ENCODE results near the gene LRRC4C. TPM values are rescaled to one million over a fixed set of nuclear protein-coding genes. Genes with fewer than 3 reads are reported as not detected.

LRRC4C gene
- total RNA-seq, 1 donor from 2014 or later = 2.1 TPM

GRCh38 chr11:40746282-40746681, 713.2 kb downstream of the LRRC4C start:
- Histone ChIP-seq H3K4me3 (ENCODE audit: low read length in 3 of 3) (no peak overlapping the region), H3K9ac (ENCODE audit: low read depth in 1 of 3, low read length in 3 of 3) (no peak overlapping the region), H3K27me3 (ENCODE audit: control insufficient read depth in 3 of 3, insufficient read depth in 3 of 3, low read length in 3 of 3) (no peaks in the 10 kb centered on the region), H3K27ac (ENCODE audit: low read depth, low read length) (no peak overlapping the region), H3K4me1 (ENCODE audit: control insufficient read depth in 3 of 3, insufficient read depth in 3 of 3, low read length in 3 of 3) (no peaks in the 10 kb centered on the region), H3K9me3 (ENCODE audit: control insufficient read depth in 3 of 3, low read length in 3 of 3) (peaks cover 0 to 6% (median 3%) of the 10 kb centered on the region in 3 donors), H3K36me3 (ENCODE audit: control insufficient read depth in 3 of 3, insufficient read depth in 3 of 3, low read length in 3 of 3) (no peaks in the 10 kb centered on the region)

GRCh38 chr11:40732132-40732531, 727.3 kb downstream of the LRRC4C start:
- Histone ChIP-seq H3K9me3 (ENCODE audit: control insufficient read depth in 3 of 3, low read length in 3 of 3) (no peaks in the 10 kb centered on the region), H3K9ac (ENCODE audit: low read depth in 1 of 3, low read length in 3 of 3) (no peak overlapping the region), H3K27me3 (ENCODE audit: control insufficient read depth in 3 of 3, insufficient read depth in 3 of 3, low read length in 3 of 3) (no peaks in the 10 kb centered on the region), H3K36me3 (ENCODE audit: control insufficient read depth in 3 of 3, insufficient read depth in 3 of 3, low read length in 3 of 3) (no peaks in the 10 kb centered on the region), H3K4me3 (ENCODE audit: low read length in 3 of 3) (no peak overlapping the region), H3K4me1 (ENCODE audit: control insufficient read depth in 3 of 3, insufficient read depth in 3 of 3, low read length in 3 of 3) (no peaks in the 10 kb centered on the region), H3K27ac (ENCODE audit: low read depth, low read length) (no peak overlapping the region)

GRCh38 chr11:40722179-40722795, 737.2 kb downstream of the LRRC4C start:
- no peak overlapping the region for H3K9ac ChIP-seq (ENCODE audit: low read depth in 1 of 3, low read length in 3 of 3)
- H3K27ac ChIP-seq (ENCODE audit: low read depth, low read length) = no peak overlapping the region
- no peaks in the 10 kb centered on the region for H3K36me3 ChIP-seq (ENCODE audit: control insufficient read depth in 3 of 3, insufficient read depth in 3 of 3, low read length in 3 of 3)

GRCh38 chr11:40716344-40717130, 742.9 kb downstream of the LRRC4C start:
- Histone ChIP-seq H3K9me3 (ENCODE audit: control insufficient read depth in 3 of 3, low read length in 3 of 3) (no peaks in the 10 kb centered on the region), H3K4me3 (ENCODE audit: low read length in 3 of 3) (no peak overlapping the region), H3K36me3 (ENCODE audit: control insufficient read depth in 3 of 3, insufficient read depth in 3 of 3, low read length in 3 of 3) (no peaks in the 10 kb centered on the region), H3K9ac (ENCODE audit: low read depth in 1 of 3, low read length in 3 of 3) (no peak overlapping the region), H3K27me3 (ENCODE audit: control insufficient read depth in 3 of 3, insufficient read depth in 3 of 3, low read length in 3 of 3) (no peaks in the 10 kb centered on the region), H3K4me1 (ENCODE audit: control insufficient read depth in 3 of 3, insufficient read depth in 3 of 3, low read length in 3 of 3) (no peaks in the 10 kb centered on the region), H3K27ac (ENCODE audit: low read depth, low read length) (no peak overlapping the region)

More at GRCh38 chr11:40722179-40722795, 737.2 kb downstream of the LRRC4C start:
- Histone ChIP-seq H3K27me3 (ENCODE audit: control insufficient read depth in 3 of 3, insufficient read depth in 3 of 3, low read length in 3 of 3) (no peaks in the 10 kb centered on the region), H3K4me1 (ENCODE audit: control insufficient read depth in 3 of 3, insufficient read depth in 3 of 3, low read length in 3 of 3) (no peaks in the 10 kb centered on the region), H3K4me3 (ENCODE audit: low read length in 3 of 3) (no peak overlapping the region), H3K9me3 (ENCODE audit: control insufficient read depth in 3 of 3, low read length in 3 of 3) (no peaks in the 10 kb centered on the region)

- no peaks in the 10 kb centered on the region for H3K36me3 ChIP-seq (ENCODE audit: control insufficient read depth in 3 of 3, insufficient read depth in 3 of 3, low read length in 3 of 3)
- H3K4me1 ChIP-seq (ENCODE audit: control insufficient read depth in 3 of 3, insufficient read depth in 3 of 3, low read length in 3 of 3) = no peaks in the 10 kb centered on the region
- H3K9ac ChIP-seq (ENCODE audit: low read depth in 1 of 3, low read length in 3 of 3) = no peak overlapping the region
- H3K9me3 ChIP-seq (ENCODE audit: control insufficient read depth in 3 of 3, low read length in 3 of 3) = no peaks in the 10 kb centered on the region
- no peaks in the 10 kb centered on the region for H3K27me3 ChIP-seq (ENCODE audit: control insufficient read depth in 3 of 3, insufficient read depth in 3 of 3, low read length in 3 of 3)
- no peak overlapping the region for H3K4me3 ChIP-seq (ENCODE audit: low read length in 3 of 3)
- no peak overlapping the region for H3K27ac ChIP-seq (ENCODE audit: low read depth, low read length)
Measured at GRCh38 chr11:40713083-40713482, 746.4 kb downstream of the LRRC4C start.

- H3K36me3 ChIP-seq (ENCODE audit: control insufficient read depth in 3 of 3, insufficient read depth in 3 of 3, low read length in 3 of 3) = no peaks in the 10 kb centered on the region
- H3K9me3 ChIP-seq (ENCODE audit: control insufficient read depth in 3 of 3, low read length in 3 of 3) = no peaks in the 10 kb centered on the region
- H3K4me1 ChIP-seq (ENCODE audit: control insufficient read depth in 3 of 3, insufficient read depth in 3 of 3, low read length in 3 of 3) = no peaks in the 10 kb centered on the region
- H3K27me3 ChIP-seq (ENCODE audit: control insufficient read depth in 3 of 3, insufficient read depth in 3 of 3, low read length in 3 of 3) = no peaks in the 10 kb centered on the region
- no peak overlapping the region for H3K4me3 ChIP-seq (ENCODE audit: low read length in 3 of 3)
- H3K9ac ChIP-seq (ENCODE audit: low read depth in 1 of 3, low read length in 3 of 3) = no peak overlapping the region
- no peak overlapping the region for H3K27ac ChIP-seq (ENCODE audit: low read depth, low read length)
Measured at GRCh38 chr11:40701027-40701426, 758.4 kb downstream of the LRRC4C start.

GRCh38 chr11:40689823-40690222, 769.6 kb downstream of the LRRC4C start:
- no peaks in the 10 kb centered on the region for H3K4me1 ChIP-seq (ENCODE audit: control insufficient read depth in 3 of 3, insufficient read depth in 3 of 3, low read length in 3 of 3)
- H3K4me3 ChIP-seq (ENCODE audit: low read length in 3 of 3) = no peak overlapping the region
- no peaks in the 10 kb centered on the region for H3K36me3 ChIP-seq (ENCODE audit: control insufficient read depth in 3 of 3, insufficient read depth in 3 of 3, low read length in 3 of 3)
- no peak overlapping the region for H3K27ac ChIP-seq (ENCODE audit: low read depth, low read length)
- no peaks in the 10 kb centered on the region for H3K9me3 ChIP-seq (ENCODE audit: control insufficient read depth in 3 of 3, low read length in 3 of 3)
- H3K27me3 ChIP-seq (ENCODE audit: control insufficient read depth in 3 of 3, insufficient read depth in 3 of 3, low read length in 3 of 3) = no peaks in the 10 kb centered on the region
- H3K9ac ChIP-seq (ENCODE audit: low read depth in 1 of 3, low read length in 3 of 3) = no peak overlapping the region

- Histone ChIP-seq H3K9ac (ENCODE audit: low read depth in 1 of 3, low read length in 3 of 3) (no peak overlapping the region), H3K36me3 (ENCODE audit: control insufficient read depth in 3 of 3, insufficient read depth in 3 of 3, low read length in 3 of 3) (no peaks in the 10 kb centered on the region), H3K4me1 (ENCODE audit: control insufficient read depth in 3 of 3, insufficient read depth in 3 of 3, low read length in 3 of 3) (no peaks in the 10 kb centered on the region), H3K27ac (ENCODE audit: low read depth, low read length) (no peak overlapping the region), H3K27me3 (ENCODE audit: control insufficient read depth in 3 of 3, insufficient read depth in 3 of 3, low read length in 3 of 3) (no peaks in the 10 kb centered on the region), H3K9me3 (ENCODE audit: control insufficient read depth in 3 of 3, low read length in 3 of 3) (no peaks in the 10 kb centered on the region), H3K4me3 (ENCODE audit: low read length in 3 of 3) (no peak overlapping the region)
Measured at GRCh38 chr11:40688369-40688768, 771.1 kb downstream of the LRRC4C start.

GRCh38 chr11:40686765-40687164, 772.7 kb downstream of the LRRC4C start:
- no peak overlapping the region for H3K4me3 ChIP-seq (ENCODE audit: low read length in 3 of 3)
- no peaks in the 10 kb centered on the region for H3K36me3 ChIP-seq (ENCODE audit: control insufficient read depth in 3 of 3, insufficient read depth in 3 of 3, low read length in 3 of 3)
- H3K9me3 ChIP-seq (ENCODE audit: control insufficient read depth in 3 of 3, low read length in 3 of 3) = peaks cover 0 to 3% (median 0%) of the 10 kb centered on the region in 3 donors
- no peaks in the 10 kb centered on the region for H3K4me1 ChIP-seq (ENCODE audit: control insufficient read depth in 3 of 3, insufficient read depth in 3 of 3, low read length in 3 of 3)
- no peaks in the 10 kb centered on the region for H3K27me3 ChIP-seq (ENCODE audit: control insufficient read depth in 3 of 3, insufficient read depth in 3 of 3, low read length in 3 of 3)
- H3K27ac ChIP-seq (ENCODE audit: low read depth, low read length) = no peak overlapping the region
- no peak overlapping the region for H3K9ac ChIP-seq (ENCODE audit: low read depth in 1 of 3, low read length in 3 of 3)

- Histone ChIP-seq H3K36me3 (ENCODE audit: control insufficient read depth in 3 of 3, insufficient read depth in 3 of 3, low read length in 3 of 3) (no peaks in the 10 kb centered on the region), H3K27ac (ENCODE audit: low read depth, low read length) (no peak overlapping the region), H3K9ac (ENCODE audit: low read depth in 1 of 3, low read length in 3 of 3) (no peak overlapping the region), H3K9me3 (ENCODE audit: control insufficient read depth in 3 of 3, low read length in 3 of 3) (peaks cover 0 to 3% (median 0%) of the 10 kb centered on the region in 3 donors), H3K4me3 (ENCODE audit: low read length in 3 of 3) (no peak overlapping the region), H3K4me1 (ENCODE audit: control insufficient read depth in 3 of 3, insufficient read depth in 3 of 3, low read length in 3 of 3) (no peaks in the 10 kb centered on the region), H3K27me3 (ENCODE audit: control insufficient read depth in 3 of 3, insufficient read depth in 3 of 3, low read length in 3 of 3) (no peaks in the 10 kb centered on the region)
Measured at GRCh38 chr11:40683010-40683409, 776.4 kb downstream of the LRRC4C start.
